MM.1S (cell line): ENCODE measurements around the gene MTF1.

ENCODE experiments used
- DNase-seq: peaks from one replicate; pipeline ENCODE4 v3.0.0-alpha.2; 2015
- H2AFZ ChIP-seq: fragments of 300-600 bp; sonication (generic); 2 replicates; pipeline ENCODE4 v1.6.0; 2016; ENCODE audit warnings: antibody characterized with exemption, low read length
- H3F3A ChIP-seq: fragments of 300-600 bp; sonication (generic); 2 replicates; pipeline ENCODE4 v1.6.1; 2016; ENCODE audit warnings: mild to moderate bottlenecking, antibody characterized with exemption, low read length, moderate library complexity, mixed read lengths; ENCODE audit not compliant: insufficient read depth
- H3K27ac ChIP-seq: fragments of 300-600 bp; sonication (generic); 2 replicates; pipeline ENCODE4 v1.5.1; 2016; ENCODE audit warnings: mild to moderate bottlenecking, low read length
- H3K27me3 ChIP-seq: fragments of 300-600 bp; sonication (generic); replicated peaks from 2 replicates; pipeline ENCODE4 v1.6.0; 2016; ENCODE audit warnings: low read length; ENCODE audit not compliant: insufficient read depth
- H3K36me3 ChIP-seq: fragments of 300-600 bp; sonication (generic); replicated peaks from 2 replicates; pipeline ENCODE4 v1.6.1; 2016; ENCODE audit warnings: mild to moderate bottlenecking, low read length, mixed read lengths; ENCODE audit not compliant: insufficient read depth
- H3K4me1 ChIP-seq: fragments of 300-600 bp; sonication (generic); 2 replicates; pipeline ENCODE4 v1.6.1; 2016; ENCODE audit warnings: low read length, mixed read lengths
- H3K4me2 ChIP-seq: fragments of 300-600 bp; sonication (generic); 2 replicates; pipeline ENCODE4 v1.6.0; 2016; ENCODE audit warnings: low read depth, low read length
- H3K4me3 ChIP-seq: fragments of 300-600 bp; sonication (generic); 2 replicates; pipeline ENCODE4 v1.5.1; 2016; ENCODE audit warnings: low read length, mixed read lengths
- H3K79me2 ChIP-seq: fragments of 300-600 bp; sonication (generic); 2 replicates; pipeline ENCODE4 v1.6.1; 2016; ENCODE audit warnings: mixed run types, low read length, mixed read lengths
- H3K9ac ChIP-seq: fragments of 300-600 bp; sonication (generic); 2 replicates; pipeline ENCODE4 v1.6.1; 2016; ENCODE audit warnings: low read length, mixed read lengths
- H3K9me2 ChIP-seq: fragments of 300-600 bp; sonication (generic); replicated peaks from 2 replicates; pipeline ENCODE4 v1.6.1; 2016; ENCODE audit warnings: mild to moderate bottlenecking, low read length, mixed read lengths; ENCODE audit not compliant: insufficient read depth
- H3K9me3 ChIP-seq: fragments of 300-600 bp; sonication (generic); replicated peaks from 2 replicates; pipeline ENCODE4 v1.6.1; 2016; ENCODE audit warnings: mild to moderate bottlenecking, low read length, mixed read lengths; ENCODE audit not compliant: insufficient read depth
- H4K20me1 ChIP-seq: fragments of 300-600 bp; sonication (generic); 2 replicates; pipeline ENCODE4 v1.6.1; 2016; ENCODE audit warnings: mild to moderate bottlenecking, low read length, moderate library complexity, mixed read lengths; ENCODE audit not compliant: insufficient read depth
- CTCF ChIP-seq: fragments of 300-600 bp; sonication (generic); IDR thresholded peaks from 2 replicates; pipeline ENCODE4 v1.5.1; 2016; ENCODE audit warnings: antibody characterized with exemption, low read length, mixed read lengths
- EZH2 ChIP-seq: fragments of 300-600 bp; sonication (generic); optimal IDR thresholded peaks from 2 replicates; pipeline ENCODE3; 2017; ENCODE audit warnings: low read depth, mild to moderate bottlenecking, antibody characterized with exemption, low read length, mixed read lengths
- EZH2phosphoT487 ChIP-seq: fragments of 300-600 bp; sonication (generic); IDR thresholded peaks from 2 replicates; pipeline ENCODE4 v1.6.1; 2018; ENCODE audit warnings: antibody characterized with exemption, low read length

Gene MTF1

GRCh38 chr1:37844536-37844935, 14.9 kb downstream of the MTF1 start:
- no peak overlapping the region for H3K9ac ChIP-seq
- no peak overlapping the region for H3K27ac ChIP-seq
- no peaks in the 10 kb centered on the region; the same call in 1 of the 2 replicates for H3K36me3 ChIP-seq
- H3K4me3 ChIP-seq = no peak overlapping the region
- peaks cover 67% of the 10 kb centered on the region for H3K79me2 ChIP-seq
- peaks cover 11% of the 10 kb centered on the region for H3F3A ChIP-seq
- no peaks in the 10 kb centered on the region for H4K20me1 ChIP-seq
- no peaks in the 10 kb centered on the region for H3K27me3 ChIP-seq
- H3K4me1 ChIP-seq = peaks cover 20% of the 10 kb centered on the region
- no peak overlapping the region for H2AFZ ChIP-seq
- no peak for DNase-seq
- H3K9me3 ChIP-seq = no peaks in the 10 kb centered on the region
- H3K4me2 ChIP-seq = no peak overlapping the region
- TF ChIP-seq EZH2phosphoT487 = no peak
- no peaks in the 10 kb centered on the region for H3K9me2 ChIP-seq

DNA sequence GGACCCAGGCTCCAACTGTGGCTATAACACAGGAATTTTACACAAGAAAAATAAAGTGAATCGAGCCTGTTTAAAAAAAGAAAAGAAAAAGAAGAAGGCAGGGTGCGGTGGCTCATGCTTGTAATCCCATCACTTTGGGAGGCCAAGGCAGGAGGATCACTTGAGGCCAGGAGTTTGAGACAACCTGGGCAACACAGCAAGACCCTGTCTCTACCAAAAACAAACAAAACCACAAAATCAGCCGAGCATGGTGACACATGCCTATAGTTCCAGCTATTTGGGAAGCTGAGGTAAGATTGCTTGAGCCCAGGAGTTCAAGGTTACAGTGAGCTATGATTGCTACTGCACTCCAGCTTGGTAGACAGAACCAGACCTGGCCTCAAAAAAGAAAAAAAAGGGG, 17.7 kb downstream of the MTF1 start:
- no peaks in the 10 kb centered on the region; the same call in 1 of the 2 replicates for H3K36me3 ChIP-seq
- H3K4me3 ChIP-seq = no peak overlapping the region
- no peak for DNase-seq
- TF ChIP-seq EZH2 = no peak
- TF ChIP-seq EZH2phosphoT487 = no peak
- TF ChIP-seq CTCF = no peak
- H4K20me1 ChIP-seq = no peaks in the 10 kb centered on the region
- H3K4me2 ChIP-seq = no peak overlapping the region
- no peak overlapping the region for H3K27ac ChIP-seq
- H3K27me3 ChIP-seq = no peaks in the 10 kb centered on the region
- peaks cover 39% of the 10 kb centered on the region for H3K79me2 ChIP-seq
- H2AFZ ChIP-seq = no peak overlapping the region
- peaks cover 12% of the 10 kb centered on the region for H3F3A ChIP-seq
- no peaks in the 10 kb centered on the region for H3K9me3 ChIP-seq
- peaks cover 19% of the 10 kb centered on the region for H3K4me1 ChIP-seq
- no peaks in the 10 kb centered on the region for H3K9me2 ChIP-seq
- no peak overlapping the region for H3K9ac ChIP-seq

DNA sequence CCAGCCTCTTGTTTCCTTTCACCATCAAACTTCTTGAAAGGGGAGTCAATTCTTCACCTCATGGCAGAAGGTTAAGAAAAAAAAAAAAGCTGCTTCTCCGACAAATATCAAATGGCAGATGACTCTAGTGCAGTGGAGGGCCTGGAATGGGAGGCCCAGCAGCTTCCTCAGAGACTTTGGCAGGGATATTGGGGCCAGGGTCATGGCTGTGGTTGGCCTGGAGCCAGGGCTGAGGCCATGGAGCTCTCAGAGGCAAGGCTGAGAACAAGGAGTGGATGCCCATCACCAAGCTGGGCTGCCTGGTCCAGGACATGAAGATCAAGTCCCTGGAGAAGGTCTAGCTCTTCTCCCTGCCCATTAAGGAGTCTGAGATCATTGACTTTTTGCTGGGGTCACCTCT, 18.7 kb downstream of the MTF1 start:
- no peak overlapping the region for H3K9ac ChIP-seq
- DNase-seq = no peak

More for the DNA sequence above, 18.7 kb downstream of the MTF1 start:
- Histone ChIP-seq H3K27ac (peak overlapping the region; percentile 94; the same call in 1 of the 2 replicates), H3K9me3 (no peaks in the 10 kb centered on the region), H3K27me3 (no peaks in the 10 kb centered on the region), H3K79me2 (peaks cover 33% of the 10 kb centered on the region), H4K20me1 (no peaks in the 10 kb centered on the region), H3K9me2 (no peaks in the 10 kb centered on the region), H3K4me1 (peaks cover 18% of the 10 kb centered on the region), H3K4me2 (peak overlapping the region; percentile 47; the same call in 1 of the 2 replicates), H3F3A (peaks cover 10% of the 10 kb centered on the region), H2AFZ (no peak overlapping the region), H3K4me3 (no peak overlapping the region), H3K36me3 (no peaks in the 10 kb centered on the region; the same call in 1 of the 2 replicates)
- TF ChIP-seq CTCF (no peak), EZH2phosphoT487 (no peak), EZH2 (no peak)
